GM03348 (cell line): ENCODE data around the gene OSR1.

Experiments
- DNase-seq: peaks from one replicate; pipeline ENCODE4 v3.0.0; 2012; ENCODE audit warnings: low spot score

Gene OSR1

DNA sequence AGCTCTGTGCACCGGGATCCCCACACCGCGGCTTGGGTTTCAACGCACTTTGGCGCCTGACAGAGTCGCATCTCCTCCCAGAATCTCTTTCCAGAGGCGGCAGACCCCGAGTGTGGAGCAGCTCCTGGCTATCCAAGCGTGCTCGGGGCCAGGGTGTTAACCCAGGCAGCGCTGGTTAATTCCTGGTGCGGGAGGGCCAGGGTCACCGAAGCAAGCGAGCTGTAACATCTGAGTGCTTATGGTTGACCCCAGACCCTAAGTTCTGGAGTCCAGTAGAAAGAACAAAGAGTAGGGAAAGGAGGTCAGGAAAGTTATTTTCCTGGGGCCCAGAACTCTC is 566 bp upstream of the OSR1 start:
- DNase-seq = no peak

DNA sequence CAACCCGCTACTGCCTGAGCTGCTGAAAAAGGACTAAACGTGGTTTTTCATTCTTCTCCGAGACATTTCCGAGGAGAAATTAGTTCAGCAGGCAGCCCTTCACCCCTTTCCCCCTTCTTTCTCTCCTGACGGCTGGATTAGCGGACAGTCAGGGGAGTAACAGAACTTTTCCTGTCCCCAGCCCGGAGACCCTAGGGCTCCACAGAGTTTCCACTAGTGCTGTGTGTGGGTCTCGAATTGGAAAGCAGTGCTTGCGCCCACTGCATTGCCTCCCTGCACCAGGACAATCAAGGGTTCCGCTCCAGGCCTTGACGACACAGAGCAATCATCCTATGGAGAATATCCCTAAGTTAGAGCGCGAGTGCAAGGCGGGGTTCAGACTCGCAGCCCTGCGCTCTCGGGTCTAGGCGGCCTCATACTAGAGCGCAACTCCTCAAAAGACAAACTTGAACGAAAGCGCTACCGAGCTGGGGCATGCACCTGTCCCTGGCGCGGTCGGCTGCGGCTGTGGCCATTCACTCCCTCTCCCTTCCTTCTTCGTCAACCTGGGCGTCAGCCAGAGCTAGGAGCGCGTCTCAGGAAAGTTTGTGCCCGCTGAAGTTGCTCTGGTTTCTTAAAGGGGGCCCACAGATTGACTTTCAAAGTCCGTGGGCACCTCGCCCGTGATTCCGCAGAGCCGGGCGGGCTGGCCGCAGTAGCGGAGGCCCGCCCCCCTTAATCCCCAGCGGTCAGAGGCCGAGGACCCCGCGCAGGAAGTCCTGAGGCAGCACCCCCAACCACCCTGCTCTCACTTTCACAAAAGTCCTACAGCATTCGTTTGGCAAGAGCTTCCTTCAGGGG is 801 bp downstream of the OSR1 start:
- peak; percentile 57 for DNase-seq

- peak; percentile 20 for DNase-seq
Observed at GRCh38 chr2:19356545-19357401, 1.6 kb downstream of the OSR1 start.

DNA sequence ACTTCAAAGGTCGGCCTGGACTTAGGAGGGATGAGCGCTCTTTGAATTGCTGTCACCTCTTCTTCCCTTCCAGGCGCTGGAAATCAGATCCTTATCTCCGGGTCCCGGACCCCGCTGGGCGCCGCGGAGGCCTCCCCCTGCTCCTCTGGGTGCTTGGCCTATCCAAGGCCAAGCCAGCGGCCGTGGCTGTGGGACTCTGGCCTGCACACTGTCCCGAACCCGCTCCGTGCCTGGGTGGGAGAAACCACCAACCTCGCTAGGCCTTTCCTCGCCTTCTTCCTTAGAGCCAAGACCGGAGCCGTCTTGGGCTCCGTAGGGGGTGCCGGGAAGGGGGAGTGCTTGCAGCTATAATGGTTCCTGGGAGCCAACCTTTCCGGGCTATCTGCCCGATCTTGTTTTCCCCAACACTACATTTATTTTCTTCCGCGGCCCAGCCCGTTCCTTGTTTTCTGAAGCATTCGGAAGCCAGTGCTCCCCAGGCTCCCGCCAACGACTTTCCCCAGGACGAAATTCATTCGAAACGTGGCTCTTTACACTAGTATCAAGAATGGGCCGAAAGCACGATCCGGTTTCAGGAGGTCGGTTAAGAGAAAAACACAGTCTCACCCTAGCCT is 2.4 kb downstream of the OSR1 start:
- peak; percentile 39 for DNase-seq

DNA sequence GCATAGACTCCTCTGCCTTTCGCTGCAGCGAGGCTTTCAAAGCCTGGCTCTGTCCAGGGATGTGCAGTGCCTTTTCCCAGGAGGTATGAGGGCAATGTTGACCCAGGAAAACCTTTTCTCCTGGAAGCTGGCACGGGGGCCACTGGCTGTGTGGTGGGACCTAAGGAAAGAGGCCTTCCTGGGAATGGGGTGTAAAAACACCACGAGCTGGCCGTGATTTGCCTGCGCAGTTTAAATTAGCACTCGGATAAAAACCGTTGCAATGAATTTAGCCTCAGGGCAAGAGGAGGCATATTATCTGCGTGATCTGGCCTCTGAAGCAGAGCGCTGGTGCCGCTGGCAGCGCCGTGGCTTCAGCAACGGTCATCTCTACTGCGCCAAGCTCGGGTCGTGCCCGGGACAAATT is 3.0 kb downstream of the OSR1 start:
- DNase-seq = peak; percentile 19

DNA sequence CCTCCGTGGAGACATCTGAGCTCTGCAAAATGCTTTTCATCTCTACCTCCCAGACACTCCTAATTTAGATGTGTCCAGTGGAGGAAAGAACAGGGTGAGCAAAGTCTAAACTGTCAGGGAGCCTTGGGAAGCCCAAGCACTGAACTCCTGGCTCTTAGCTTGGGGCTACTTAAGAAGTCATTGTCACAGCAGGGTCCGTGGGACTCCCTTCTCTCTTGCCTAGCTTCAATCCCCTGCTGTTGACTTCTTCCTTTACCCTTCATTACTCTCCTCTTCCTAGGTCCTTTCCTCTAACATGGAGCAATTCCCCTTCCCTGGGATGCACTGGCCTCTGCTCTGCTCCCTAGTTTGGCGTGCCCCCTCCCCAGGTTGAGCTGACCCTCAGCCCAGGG is 3.4 kb downstream of the OSR1 start:
- no peak for DNase-seq

DNA sequence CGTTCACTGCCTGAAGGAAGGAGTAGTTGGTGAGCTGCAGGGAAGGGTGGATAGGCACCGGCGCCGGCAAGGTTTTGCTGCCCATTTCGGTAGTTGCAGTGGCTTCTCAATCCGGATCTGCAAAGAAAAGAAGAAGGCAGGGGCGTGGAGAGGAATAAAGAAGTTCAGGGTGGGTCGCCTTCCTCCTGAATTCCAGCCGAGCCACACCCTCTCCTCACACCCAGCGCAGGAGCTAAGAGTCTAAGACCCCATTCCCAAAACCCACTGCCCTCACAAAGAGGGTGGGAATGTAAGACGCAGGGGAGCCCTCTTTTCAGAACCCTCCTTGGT is 4.7 kb downstream of the OSR1 start:
- no peak for DNase-seq

DNA sequence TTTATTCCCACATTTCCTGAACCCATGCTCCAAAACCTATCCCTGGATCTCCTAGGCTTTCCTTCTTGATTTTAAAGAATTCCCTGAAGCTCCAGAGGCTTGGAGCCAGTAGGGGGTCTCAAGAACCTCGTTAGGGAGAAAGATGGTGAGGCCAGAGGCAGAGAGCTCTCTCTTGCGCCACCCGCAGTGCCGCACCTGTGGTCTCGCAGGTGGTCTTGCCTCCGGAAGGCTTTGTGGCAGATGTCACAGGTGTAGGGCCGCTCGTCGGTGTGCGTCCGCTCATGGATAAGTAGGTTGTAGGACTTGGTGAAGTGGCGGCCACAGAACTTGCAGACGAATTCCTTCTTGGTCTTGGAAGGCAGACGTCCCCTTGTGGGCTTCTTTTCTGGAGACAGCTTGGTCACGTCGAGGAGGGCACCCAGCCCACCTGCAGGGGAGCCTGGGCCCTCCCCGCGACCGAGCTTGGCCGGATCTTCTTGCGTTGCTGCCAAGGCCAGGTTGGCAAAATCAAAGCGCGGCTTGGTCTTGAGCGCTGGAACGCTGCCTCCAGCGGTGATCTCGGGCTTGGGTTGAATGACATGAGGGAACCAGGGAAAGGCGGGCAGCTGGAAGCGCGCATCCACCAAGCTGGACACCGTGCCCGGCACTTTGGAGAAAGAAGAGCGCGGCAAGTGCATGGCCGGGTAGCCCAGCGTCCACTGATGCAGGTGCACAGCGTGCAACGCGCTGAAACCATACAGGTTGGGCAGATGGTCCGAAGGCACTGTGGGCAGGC is 5.3 kb downstream of the OSR1 start:
- no peak for DNase-seq

DNA sequence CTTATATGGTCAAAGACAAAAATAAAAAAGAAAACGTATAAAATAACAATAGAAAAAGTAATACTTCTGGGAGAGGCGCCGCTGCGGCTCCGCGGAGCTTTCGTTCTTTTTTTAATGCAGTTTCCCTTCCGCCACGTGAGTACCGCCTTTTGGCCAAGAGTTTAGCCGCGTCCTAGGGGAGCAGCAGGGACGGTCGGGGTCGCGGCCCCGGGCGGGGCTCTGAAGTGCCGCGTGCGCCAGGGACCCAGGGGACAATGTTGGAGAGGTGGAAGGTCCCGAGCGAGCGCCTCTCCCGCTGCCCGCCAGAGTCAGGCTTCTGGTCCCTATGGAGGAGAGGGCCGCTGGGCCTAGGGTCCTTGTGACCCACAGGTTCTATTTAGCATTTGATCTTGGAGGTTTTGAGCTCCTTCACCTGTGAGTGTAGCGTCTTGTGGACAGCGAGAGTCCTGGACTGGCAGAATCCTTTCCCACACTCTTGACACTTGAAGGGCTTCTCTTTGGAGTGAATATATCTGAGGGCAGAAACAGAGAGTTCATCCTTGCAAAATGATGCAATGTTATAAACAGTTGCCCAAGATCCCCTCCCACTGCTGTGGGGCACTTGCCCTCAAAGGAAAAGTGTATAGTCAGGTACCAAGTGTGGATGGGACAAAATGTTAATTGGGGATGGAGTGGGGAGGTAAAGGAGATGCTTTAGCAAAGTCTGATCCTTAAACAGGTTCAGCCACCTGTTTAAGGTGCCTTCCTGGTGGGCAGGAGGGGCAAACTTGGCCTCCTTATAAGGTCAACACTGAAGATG is 6.3 kb downstream of the OSR1 start:
- DNase-seq = no peak

GRCh38 chr2:19351499-19351898 is 6.9 kb downstream of the OSR1 start:
- no peak for DNase-seq

GRCh38 chr2:19350678-19351401 is 7.6 kb downstream of the OSR1 start:
- DNase-seq = no peak

DNA sequence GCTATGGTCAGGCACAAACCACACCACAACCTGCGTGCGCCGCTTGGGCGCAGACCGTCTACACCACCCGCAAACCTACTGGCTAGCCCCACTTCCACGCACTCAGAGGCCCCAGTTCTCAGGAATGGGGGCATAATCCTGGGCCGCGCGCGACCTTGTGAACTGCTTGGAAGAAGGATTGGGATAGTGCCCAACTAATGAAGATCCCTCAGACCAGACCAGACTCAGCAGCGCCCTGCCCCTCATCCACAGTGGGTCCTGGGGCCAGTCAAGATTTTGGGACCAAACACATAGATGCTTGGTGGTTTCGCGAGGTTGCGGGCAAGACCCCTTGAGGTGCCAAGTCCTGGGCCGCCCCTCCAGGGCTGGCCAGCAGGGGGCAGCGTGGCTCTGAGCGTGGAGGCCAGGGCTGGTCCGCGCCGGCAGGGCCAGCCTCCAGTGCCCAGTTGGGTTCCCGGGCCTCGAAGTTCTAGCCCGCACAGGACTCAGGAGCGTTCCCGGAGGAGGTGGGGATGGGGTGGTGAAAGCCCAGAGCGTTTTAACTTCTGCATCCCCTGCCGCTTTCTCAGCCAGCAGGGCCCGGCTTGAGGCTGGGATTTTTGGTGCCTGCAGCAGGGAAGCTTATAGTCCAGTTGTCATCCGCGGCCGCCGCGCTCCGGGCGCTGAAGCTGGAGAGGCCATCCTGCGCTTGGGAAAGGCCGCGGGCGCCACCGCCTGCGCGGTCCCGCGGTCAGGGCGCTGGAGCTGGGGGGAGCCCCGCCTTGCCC is 8.3 kb downstream of the OSR1 start:
- DNase-seq = peak; percentile 49

- DNase-seq = no peak
Observed at GRCh38 chr2:19348692-19349091, 9.7 kb downstream of the OSR1 start.

GRCh38 chr2:19347619-19348562 is 10.5 kb downstream of the OSR1 start:
- peak; percentile 98 for DNase-seq

DNA sequence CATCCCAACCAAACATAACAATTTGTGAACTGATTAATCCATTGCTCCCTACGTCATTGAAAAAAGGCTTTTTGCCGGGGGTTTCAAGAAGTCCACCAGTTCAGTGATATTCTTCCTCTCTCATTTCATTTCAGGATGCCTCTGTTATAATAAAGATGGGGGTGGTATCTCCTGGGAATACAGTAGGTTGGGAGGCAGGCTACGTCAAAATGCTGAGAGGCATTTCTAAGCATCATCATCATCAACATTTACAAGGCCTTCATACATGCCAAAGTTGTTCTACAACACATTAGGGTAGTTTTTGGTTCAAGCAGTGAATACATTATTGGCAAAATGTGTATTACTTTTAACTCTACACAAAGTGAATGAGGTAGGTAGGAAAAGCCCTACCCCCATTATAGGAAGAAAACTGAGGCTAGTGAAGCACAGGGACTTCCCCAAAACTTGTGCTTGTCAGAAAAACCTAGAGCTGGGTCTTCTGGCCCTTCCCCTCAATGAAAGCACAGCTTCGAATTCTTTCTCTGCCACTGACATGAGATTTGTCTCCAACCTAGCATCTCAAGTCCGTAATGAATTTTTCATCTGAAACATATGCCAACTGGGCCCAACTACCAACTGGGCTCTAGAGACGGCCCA is 11.3 kb downstream of the OSR1 start:
- DNase-seq = no peak

- DNase-seq = no peak
Observed at GRCh38 chr2:19337742-19338141, 20.7 kb downstream of the OSR1 start.

DNA sequence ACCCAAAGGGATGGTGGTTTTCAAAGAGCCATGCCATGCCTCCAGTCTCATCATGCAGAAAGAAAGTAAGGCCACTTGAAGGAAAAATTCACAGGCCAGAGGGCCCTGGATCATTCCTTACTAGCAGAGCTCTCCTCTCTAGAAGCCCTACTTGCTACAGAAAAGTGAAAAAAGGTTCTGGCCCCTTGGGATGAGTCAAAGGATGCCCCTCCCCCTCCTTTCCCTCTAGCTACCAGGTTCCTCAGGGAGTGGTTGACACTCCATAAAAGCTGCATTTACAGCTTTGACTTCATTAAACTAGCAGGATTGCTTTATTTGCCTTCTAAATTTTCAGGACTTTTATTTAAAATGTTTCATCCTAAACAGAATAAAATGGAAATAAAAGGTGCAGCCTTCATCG is 21.2 kb downstream of the OSR1 start:
- no peak for DNase-seq

DNA sequence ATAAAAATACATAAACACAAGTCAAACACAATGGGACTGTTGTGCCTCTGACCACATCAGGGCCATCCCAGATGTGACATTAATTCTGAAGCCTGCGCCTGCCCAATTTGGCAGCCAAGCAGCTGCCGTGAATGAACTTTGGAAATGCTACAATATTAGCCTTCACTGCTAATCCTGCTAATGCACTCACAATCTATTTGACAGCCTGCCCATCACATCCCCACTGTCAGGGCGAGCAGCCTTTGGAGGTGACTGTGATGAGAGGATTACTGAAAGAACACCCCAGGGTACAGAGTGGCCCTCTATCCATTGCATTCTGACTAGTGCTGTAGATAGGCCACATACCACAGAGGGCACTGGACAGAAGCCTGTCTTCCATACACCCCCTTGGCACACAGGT is 21.6 kb downstream of the OSR1 start:
- DNase-seq = no peak
